PC-9 (cell line): ENCODE data around the gene ADCY2.

Source experiments
- EZH2 ChIP-seq: fragments of 200-600 bp; sonication (generic); IDR thresholded peaks from 2 replicates; pipeline ENCODE4 v1.8.0; 2017; ENCODE audit warnings: antibody characterized with exemption, low read depth
- TF ChIP-seq, protein P1 (sequence below): fragments of 200-600 bp; sonication (generic); conservative IDR thresholded peaks from 2 replicates; pipeline ENCODE4 v1.6.1; 2017; ENCODE audit warnings: mixed run types, antibody characterized with exemption, mild to moderate bottlenecking, moderate library complexity

- TF ChIP-seq EZH2 = no peak
- TF ChIP-seq, protein P1, sequence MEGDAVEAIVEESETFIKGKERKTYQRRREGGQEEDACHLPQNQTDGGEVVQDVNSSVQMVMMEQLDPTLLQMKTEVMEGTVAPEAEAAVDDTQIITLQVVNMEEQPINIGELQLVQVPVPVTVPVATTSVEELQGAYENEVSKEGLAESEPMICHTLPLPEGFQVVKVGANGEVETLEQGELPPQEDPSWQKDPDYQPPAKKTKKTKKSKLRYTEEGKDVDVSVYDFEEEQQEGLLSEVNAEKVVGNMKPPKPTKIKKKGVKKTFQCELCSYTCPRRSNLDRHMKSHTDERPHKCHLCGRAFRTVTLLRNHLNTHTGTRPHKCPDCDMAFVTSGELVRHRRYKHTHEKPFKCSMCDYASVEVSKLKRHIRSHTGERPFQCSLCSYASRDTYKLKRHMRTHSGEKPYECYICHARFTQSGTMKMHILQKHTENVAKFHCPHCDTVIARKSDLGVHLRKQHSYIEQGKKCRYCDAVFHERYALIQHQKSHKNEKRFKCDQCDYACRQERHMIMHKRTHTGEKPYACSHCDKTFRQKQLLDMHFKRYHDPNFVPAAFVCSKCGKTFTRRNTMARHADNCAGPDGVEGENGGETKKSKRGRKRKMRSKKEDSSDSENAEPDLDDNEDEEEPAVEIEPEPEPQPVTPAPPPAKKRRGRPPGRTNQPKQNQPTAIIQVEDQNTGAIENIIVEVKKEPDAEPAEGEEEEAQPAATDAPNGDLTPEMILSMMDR = no peak
Measured at GRCh38 chr5:7453947-7454346, 58.0 kb downstream of the ADCY2 start.
